Hematopoietic multipotent progenitor cell treated with erythropoietin and hydrocortisone succinate and interleukin-3 and kit ligand, for 8 days (in vitro differentiated cells): ENCODE results near the gene ZNRD2.
"Not testable (repeated sequence)": the region's sequence is repeated elsewhere in the genome, so short reads cannot be mapped to it uniquely, and the experiment has no call there.

ENCODE experiments used
- DNase-seq: peaks from one replicate; pipeline ENCODE4 v3.0.0-alpha.2; 2015

Gene ZNRD2

GRCh38 chr11:65556470-65557279 is 13.6 kb upstream of the ZNRD2 start:
- no peak for DNase-seq

GRCh38 chr11:65557280-65558001 is 12.8 kb upstream of the ZNRD2 start:
- no peak for DNase-seq

GRCh38 chr11:65558002-65558929 is 12.0 kb upstream of the ZNRD2 start, which contains the start of gene LTBP3:
Gene LTBP3, minus strand, starts transcription at chr11:65558359. Its CDS starts 400 bp downstream, at chr11:65557959.
- DNase-seq, result peak; percentile 73

- DNase-seq, result no peak
These were observed 11.3 kb upstream of the ZNRD2 start for GRCh38 chr11:65558930-65559509.

- DNase-seq, result no peak
These were observed 10.7 kb upstream of the ZNRD2 start for GRCh38 chr11:65559535-65559934.

GRCh38 chr11:65559951-65560537 is 10.2 kb upstream of the ZNRD2 start:
- peak; percentile 74 for DNase-seq

- DNase-seq, result no peak
These were observed 9.5 kb upstream of the ZNRD2 start for GRCh38 chr11:65560555-65561418.

GRCh38 chr11:65562020-65562419 is 8.3 kb upstream of the ZNRD2 start:
- DNase-seq, result no peak

GRCh38 chr11:65562788-65563187 is 7.5 kb upstream of the ZNRD2 start:
- DNase-seq, result no peak

- no peak for DNase-seq
These were observed 6.7 kb upstream of the ZNRD2 start for GRCh38 chr11:65563601-65564000.

- not testable (repeated sequence) for DNase-seq
These were observed 5.3 kb upstream of the ZNRD2 start for GRCh38 chr11:65564879-65565559.

GRCh38 chr11:65565624-65566453 is 4.4 kb upstream of the ZNRD2 start:
- no peak for DNase-seq

GRCh38 chr11:65569164-65569972 is 909 bp upstream of the ZNRD2 start:
- DNase-seq, result no peak

GRCh38 chr11:65571420-65571819 is 1.1 kb downstream of the ZNRD2 start:
- DNase-seq, result no peak

- peak; percentile 70 for DNase-seq
These were observed 1.7 kb downstream of the ZNRD2 start for GRCh38 chr11:65571940-65572339.

- DNase-seq, result peak; percentile 93
These were observed 2.2 kb downstream of the ZNRD2 start, which contains the start of gene FAM89B for GRCh38 chr11:65572356-65573051. Gene FAM89B, plus strand, starts transcription at chr11:65572538. Its CDS starts 132 bp downstream, at chr11:65572670.

- DNase-seq, result no peak
These were observed 3.3 kb downstream of the ZNRD2 start for GRCh38 chr11:65573391-65574079.
